Right atrium auricular region (tissue), 2 donors: ENCODE measurements around the gene TPPP3. TPM values are rescaled to one million over a fixed set of nuclear protein-coding genes. Genes with fewer than 3 reads are reported as not detected.
"Not testable (repeated sequence)": the region's sequence is repeated elsewhere in the genome, so short reads cannot be mapped to it uniquely, and the experiment has no call there.

Experiments used
- DNase-seq: peaks from one replicate; pipeline ENCODE4 v3.0.0-alpha.2; 2019; ENCODE audit warnings: low spot score
- H3K27ac ChIP-seq, 2 donors: fragments of 200-600 bp; sonication (generic); 1 replicate in 1 of 2; 2 replicates in 1 of 2; pipeline ENCODE4 v1.5.1; 2016 to 2019
- H3K27me3 ChIP-seq, 2 donors: fragments of 200-600 bp; sonication (generic); one replicate each; pipeline versions ENCODE4 v1.5.1 to v1.6.0; 2017 to 2019
- H3K36me3 ChIP-seq: fragments of 200-600 bp; sonication (generic); one replicate; pipeline ENCODE4 v1.5.1; 2016
- H3K4me1 ChIP-seq, 2 donors: fragments of 200-600 bp; sonication (generic); one replicate each; pipeline versions ENCODE4 v1.5.1 to v1.6.0; 2017 to 2019
- H3K4me3 ChIP-seq, 2 donors: fragments of 200-600 bp; sonication (generic); 1 replicate in 1 of 2; 2 replicates in 1 of 2; pipeline ENCODE4 v1.5.1; 2017 to 2019; ENCODE audit warnings: mild to moderate bottlenecking in 1 of 2, moderate library complexity in 1 of 2
- H3K9me3 ChIP-seq, 2 donors: fragments of 200-600 bp; sonication (generic); one replicate each; pipeline ENCODE4 v1.5.1; 2019
- CTCF ChIP-seq, 2 donors: fragments of 200-600 bp; sonication (generic); IDR thresholded peaks; one replicate each; pipeline ENCODE4 v1.5.1; 2019; ENCODE audit warnings: antibody characterized with exemption in 2 of 2
- total RNA-seq, 2 donors: library from RNA; depleted of rRNA; stranded (reverse); fragments of >200 nt; gene quantifications; one replicate each; pipeline ENCODE4 v1.1.0, GENCODE V29; 2016

Gene TPPP3
- total RNA-seq, 2 donors from 2014 or later, result 24.1 to 56.4 TPM

- TF ChIP-seq CTCF (IDR thresholded peaks at IDR 0.05), result no peak
- no peak for DNase-seq
- H3K27me3 ChIP-seq, result no peaks in the 10 kb centered on the region
- H3K36me3 ChIP-seq, result no peaks in the 10 kb centered on the region
- no peak overlapping the region for H3K4me3 ChIP-seq
- no peak overlapping the region for H3K27ac ChIP-seq
- no peaks in the 10 kb centered on the region for H3K9me3 ChIP-seq
- peaks cover 0 to 18% of the 10 kb centered on the region in 2 donors for H3K4me1 ChIP-seq
These were observed 26.2 kb upstream of the TPPP3 start for GRCh38 chr16:67419502-67419901.

DNA sequence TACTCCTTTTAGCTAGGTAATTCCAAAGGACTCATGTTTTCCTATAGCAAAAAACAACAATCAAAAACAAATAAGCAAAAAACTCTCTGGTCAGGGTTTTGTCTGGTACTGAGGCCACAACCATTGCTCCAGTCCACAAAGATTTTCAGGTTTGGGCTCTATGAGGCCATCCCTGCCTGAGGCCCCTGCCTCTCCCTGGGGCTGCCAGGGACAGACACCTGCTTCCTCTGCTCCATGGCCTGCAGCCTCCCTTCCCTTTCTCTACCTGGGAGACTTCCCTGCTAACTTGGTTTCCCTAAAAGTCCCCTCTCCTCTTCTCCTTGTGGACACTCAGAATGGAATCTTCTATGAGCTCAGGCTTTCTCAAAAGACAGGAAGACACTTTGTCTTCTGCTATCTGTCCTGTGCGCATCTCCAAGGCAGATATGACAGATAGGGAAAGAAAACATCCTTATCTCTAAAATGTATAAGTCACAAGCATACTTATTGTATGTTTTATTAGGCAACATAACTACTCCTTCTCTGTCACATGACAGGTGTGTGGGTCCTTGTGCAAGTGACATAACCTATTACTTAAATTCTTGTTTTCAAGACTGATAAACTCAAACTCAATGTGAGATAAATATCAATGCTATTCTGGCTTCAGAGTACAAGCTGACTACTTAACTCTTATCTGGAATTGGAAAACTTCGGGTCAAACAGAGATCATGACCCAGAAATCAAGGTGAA lies 24.2 kb upstream of the TPPP3 start:
- Histone ChIP-seq H3K27me3 (no peaks in the 10 kb centered on the region), H3K27ac (no peak overlapping the region), H3K9me3 (no peaks in the 10 kb centered on the region), H3K4me1 (peaks cover 0 to 12% of the 10 kb centered on the region in 2 donors), H3K4me3 (no peak overlapping the region), H3K36me3 (no peaks in the 10 kb centered on the region)
- no peak for DNase-seq
- TF ChIP-seq CTCF (IDR thresholded peaks at IDR 0.05), result no peak

DNA sequence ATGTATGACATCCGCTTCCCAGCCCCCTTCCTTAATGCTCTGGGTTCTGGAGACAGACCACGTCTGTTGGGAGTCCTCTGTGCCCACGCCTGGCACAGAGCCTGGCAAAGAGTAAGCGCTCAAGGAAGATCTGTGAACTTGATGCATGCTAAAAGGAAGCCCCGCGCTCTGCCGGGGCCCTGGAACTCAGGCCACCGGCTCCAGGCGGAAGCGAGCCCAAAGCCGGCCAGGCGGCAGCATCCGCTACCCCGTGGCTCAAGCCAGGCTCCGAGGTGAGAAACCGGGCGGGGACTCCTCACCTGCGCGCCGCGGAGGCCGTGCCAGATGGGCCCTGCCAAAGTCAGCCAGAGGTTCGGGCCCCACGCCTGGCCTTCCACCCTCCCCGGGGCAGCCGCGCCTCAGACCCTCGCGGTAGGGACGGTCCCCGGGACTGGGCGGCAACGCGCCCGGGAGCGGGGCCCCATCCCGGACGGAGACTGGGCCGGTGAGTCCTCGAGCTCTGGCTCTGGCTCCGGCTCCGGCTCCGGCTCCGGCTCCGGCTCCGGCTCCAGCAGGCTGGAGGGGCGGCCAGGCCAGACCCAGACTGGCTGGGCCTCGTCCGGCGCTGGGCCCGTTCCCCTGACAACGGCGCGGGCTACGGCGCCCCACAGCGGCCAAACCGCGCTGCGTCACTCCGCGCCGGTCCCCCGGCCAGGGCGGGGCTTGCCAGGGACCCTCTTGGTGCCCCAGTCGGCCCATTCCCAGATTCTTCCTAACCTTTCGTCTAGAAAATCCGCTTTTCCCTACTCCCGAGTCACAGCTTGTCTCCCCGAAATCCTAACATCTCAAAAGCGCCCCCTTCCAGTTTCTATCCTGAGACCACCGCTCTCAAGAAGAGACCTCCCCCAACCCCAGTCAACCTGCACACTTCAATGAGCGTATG lies 22.8 kb upstream of the TPPP3 start, which contains the start of gene ZDHHC1:
ZDHHC1 (minus strand) TSS at position 606 of the 922 bp plus-strand sequence. CDS start 8,702 bp downstream, outside the sequence.
- no peak for DNase-seq
- H3K36me3 ChIP-seq, result no peaks in the 10 kb centered on the region
- no peaks in the 10 kb centered on the region for H3K9me3 ChIP-seq
- H3K27me3 ChIP-seq, result no peaks in the 10 kb centered on the region
- peak within 1 kb of the TSS; percentile 75 to 79 for H3K27ac ChIP-seq
- H3K4me3 ChIP-seq, result peak within 1 kb of the TSS; percentile 68 to 92
- TF ChIP-seq CTCF (IDR thresholded peaks at IDR 0.05), result peak; percentile 45 to 78
- H3K4me1 ChIP-seq, result peaks cover 0 to 12% of the 10 kb centered on the region in 2 donors

DNA sequence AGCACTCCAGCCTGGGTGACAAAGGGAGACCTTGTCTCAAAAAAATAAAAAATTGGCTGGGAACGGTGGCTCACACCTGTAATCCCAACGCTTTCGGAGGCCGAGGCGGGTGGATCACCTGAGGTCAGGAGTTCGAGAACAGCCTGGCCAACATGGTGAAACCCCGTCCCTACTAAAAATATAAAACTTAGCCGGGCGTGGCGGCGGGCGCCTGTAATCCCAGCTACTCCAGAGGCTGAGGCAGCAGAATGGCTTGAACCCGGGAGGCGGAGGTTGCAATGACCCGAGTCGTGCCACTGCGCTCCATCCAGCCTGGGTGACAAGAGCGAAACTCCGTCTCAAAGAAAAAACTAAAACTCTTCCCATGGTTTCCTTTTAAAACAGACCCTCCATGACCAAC lies 22.1 kb upstream of the TPPP3 start:
- H3K4me1 ChIP-seq, result peaks cover 0 to 12% of the 10 kb centered on the region in 2 donors
- not testable (repeated sequence) for H3K36me3 ChIP-seq, H3K27me3 ChIP-seq, DNase-seq, H3K9me3 ChIP-seq
- H3K27ac ChIP-seq, result peak overlapping the region; percentile 75 to 79
- H3K4me3 ChIP-seq, result peak overlapping the region; percentile 68 to 92

- H3K36me3 ChIP-seq, result no peaks in the 10 kb centered on the region
- TF ChIP-seq CTCF (IDR thresholded peaks at IDR 0.05), result no peak
- no peak overlapping the region for H3K27ac ChIP-seq
- no peaks in the 10 kb centered on the region for H3K9me3 ChIP-seq
- H3K27me3 ChIP-seq, result no peaks in the 10 kb centered on the region
- DNase-seq, result no peak
- no peak overlapping the region for H3K4me3 ChIP-seq
- peaks cover 0 to 12% of the 10 kb centered on the region in 2 donors for H3K4me1 ChIP-seq
These were observed 20.9 kb upstream of the TPPP3 start for GRCh38 chr16:67413978-67414911.
